Measurements from ENCODE around the gene TCOF1. TPM values are rescaled to one million over a fixed set of nuclear protein-coding genes. Genes with fewer than 3 reads are reported as not detected.

TCOF1 gene
- polyA plus RNA-seq, 1 donor (not counting 4 experiments of a cell fraction or from before 2014, with no cell fraction given) = 13.6 TPM

GRCh38 chr5:150401076-150401375 is 43.5 kb downstream of the TCOF1 start:
- dilution Hi-C loops (cut with MboI; ENCODE audit: extremely low pct_ligation_motif_present, low sequenced_read_pairs) = no loop called here
- no peak overlapping the region for H3K4me3 ChIP-seq (ENCODE audit: control insufficient read depth in 2 of 3, extremely low read depth in 1 of 3, insufficient read depth in 2 of 3, low read depth in 1 of 3, low read length in 3 of 3)
- TF ChIP-seq, protein P1, sequence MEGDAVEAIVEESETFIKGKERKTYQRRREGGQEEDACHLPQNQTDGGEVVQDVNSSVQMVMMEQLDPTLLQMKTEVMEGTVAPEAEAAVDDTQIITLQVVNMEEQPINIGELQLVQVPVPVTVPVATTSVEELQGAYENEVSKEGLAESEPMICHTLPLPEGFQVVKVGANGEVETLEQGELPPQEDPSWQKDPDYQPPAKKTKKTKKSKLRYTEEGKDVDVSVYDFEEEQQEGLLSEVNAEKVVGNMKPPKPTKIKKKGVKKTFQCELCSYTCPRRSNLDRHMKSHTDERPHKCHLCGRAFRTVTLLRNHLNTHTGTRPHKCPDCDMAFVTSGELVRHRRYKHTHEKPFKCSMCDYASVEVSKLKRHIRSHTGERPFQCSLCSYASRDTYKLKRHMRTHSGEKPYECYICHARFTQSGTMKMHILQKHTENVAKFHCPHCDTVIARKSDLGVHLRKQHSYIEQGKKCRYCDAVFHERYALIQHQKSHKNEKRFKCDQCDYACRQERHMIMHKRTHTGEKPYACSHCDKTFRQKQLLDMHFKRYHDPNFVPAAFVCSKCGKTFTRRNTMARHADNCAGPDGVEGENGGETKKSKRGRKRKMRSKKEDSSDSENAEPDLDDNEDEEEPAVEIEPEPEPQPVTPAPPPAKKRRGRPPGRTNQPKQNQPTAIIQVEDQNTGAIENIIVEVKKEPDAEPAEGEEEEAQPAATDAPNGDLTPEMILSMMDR (optimal IDR thresholded peaks at IDR 0.05 in 1 of 3, IDR thresholded peaks at IDR 0.05 in 1 of 3, conservative IDR thresholded peaks at IDR 0.05 in 1 of 3; ENCODE audit: extremely low read depth in 1 of 3, insufficient read depth in 2 of 3, low read length in 3 of 3) = no peak
- TF ChIP-seq EZH2 (IDR thresholded peaks at IDR 0.05; ENCODE audit: low read length) = no peak
- H3K79me2 ChIP-seq (ENCODE audit: control insufficient read depth, insufficient read depth, low read length) = no peaks in the 10 kb centered on the region
- H3K4me2 ChIP-seq (ENCODE audit: control insufficient read depth, extremely low read depth, insufficient read depth, low read depth, low read length) = no peak overlapping the region
- H4K20me1 ChIP-seq (ENCODE audit: control insufficient read depth, extremely low read depth, insufficient read depth, low read length) = no peaks in the 10 kb centered on the region
- FAIRE-seq (no peak), DNase-seq (ENCODE audit: low read depth, low spot score) (no peak)
- no peak overlapping the region for H3K27ac ChIP-seq (ENCODE audit: control insufficient read depth, insufficient read depth, low read length)
- no peaks in the 10 kb centered on the region for H3K27me3 ChIP-seq (ENCODE audit: control insufficient read depth, extremely low read depth, insufficient read depth, low read length)
- H3K4me1 ChIP-seq (ENCODE audit: control insufficient read depth, extremely low read depth, insufficient read depth, low read length) = no peaks in the 10 kb centered on the region
- peaks cover 22 to 36% of the 10 kb centered on the region in 2 experiments for H3K36me3 ChIP-seq (ENCODE audit: control insufficient read depth in 2 of 2, extremely low read depth in 1 of 2, insufficient read depth in 2 of 2, low read length in 2 of 2)
- no peak overlapping the region for H3K9ac ChIP-seq (ENCODE audit: control insufficient read depth, extremely low read depth, insufficient read depth, low read length)
- no peaks in the 10 kb centered on the region for H3K9me1 ChIP-seq (ENCODE audit: control insufficient read depth, extremely low read depth, insufficient read depth, low read length)
- no peaks in the 10 kb centered on the region for H3K9me3 ChIP-seq (ENCODE audit: control insufficient read depth, low read depth, low read length)
- no peak overlapping the region for H2AFZ ChIP-seq (ENCODE audit: control insufficient read depth, low read length)

DNA sequence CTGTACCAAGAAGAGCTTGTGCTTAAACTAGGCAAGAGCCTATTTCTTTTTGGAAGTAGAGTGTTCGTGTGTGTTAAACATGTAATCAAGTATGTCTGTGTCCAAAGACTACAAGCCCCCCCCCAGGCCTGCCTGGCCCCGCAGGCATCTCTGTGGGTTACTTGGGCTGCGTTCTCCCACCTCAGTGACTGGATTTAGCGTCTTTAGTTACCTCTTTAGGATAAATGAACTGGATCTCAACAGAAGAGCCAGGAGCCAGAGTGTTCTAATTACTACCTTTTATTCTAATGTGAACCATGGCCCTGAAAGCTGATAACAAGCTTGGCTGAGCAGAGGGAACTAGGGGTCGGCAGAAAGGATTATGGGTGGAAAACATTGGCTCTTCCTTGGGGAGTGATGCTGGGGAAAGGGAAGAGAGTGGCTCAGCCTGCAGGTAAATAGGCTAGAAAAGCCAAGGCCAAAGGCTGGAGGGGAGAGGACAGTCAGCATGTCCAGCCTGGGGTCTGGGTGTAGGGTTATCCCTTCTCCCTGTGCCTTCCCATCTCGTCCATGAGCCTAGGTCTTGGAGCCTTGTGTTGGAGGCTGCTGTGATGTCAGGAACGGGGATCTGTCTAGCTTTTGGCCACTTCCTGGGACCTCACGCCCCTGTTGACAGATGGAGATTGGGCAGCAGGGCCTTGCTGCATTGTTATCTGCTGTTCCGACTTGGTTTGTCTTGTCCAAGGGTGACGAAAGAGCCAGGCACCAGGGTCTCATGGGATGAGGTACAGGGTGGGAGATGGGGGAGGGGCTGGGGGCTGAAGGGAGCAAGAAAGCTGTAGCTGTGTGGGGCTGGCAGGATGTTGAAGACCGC is 44.1 kb downstream of the TCOF1 start:
- Histone ChIP-seq H3K36me3 (ENCODE audit: control insufficient read depth in 2 of 2, extremely low read depth in 1 of 2, insufficient read depth in 2 of 2, low read length in 2 of 2) (peaks cover 17 to 33% of the 10 kb centered on the region in 2 experiments), H3K4me1 (ENCODE audit: control insufficient read depth, extremely low read depth, insufficient read depth, low read length) (no peaks in the 10 kb centered on the region), H4K20me1 (ENCODE audit: control insufficient read depth, extremely low read depth, insufficient read depth, low read length) (no peaks in the 10 kb centered on the region), H3K9me1 (ENCODE audit: control insufficient read depth, extremely low read depth, insufficient read depth, low read length) (no peaks in the 10 kb centered on the region), H3K9ac (ENCODE audit: control insufficient read depth, extremely low read depth, insufficient read depth, low read length) (no peak overlapping the region), H3K9me3 (ENCODE audit: control insufficient read depth, low read depth, low read length) (no peaks in the 10 kb centered on the region), H3K27me3 (ENCODE audit: control insufficient read depth, extremely low read depth, insufficient read depth, low read length) (no peaks in the 10 kb centered on the region), H3K79me2 (ENCODE audit: control insufficient read depth, insufficient read depth, low read length) (no peaks in the 10 kb centered on the region), H3K27ac (ENCODE audit: control insufficient read depth, insufficient read depth, low read length) (no peak overlapping the region), H3K4me3 (ENCODE audit: control insufficient read depth in 2 of 3, extremely low read depth in 1 of 3, insufficient read depth in 2 of 3, low read depth in 1 of 3, low read length in 3 of 3) (no peak overlapping the region), H2AFZ (ENCODE audit: control insufficient read depth, low read length) (no peak overlapping the region), H3K4me2 (ENCODE audit: control insufficient read depth, extremely low read depth, insufficient read depth, low read depth, low read length) (no peak overlapping the region)
- dilution Hi-C loops (cut with MboI; ENCODE audit: extremely low pct_ligation_motif_present, low sequenced_read_pairs) = no loop called here
- no peak for FAIRE-seq
- TF ChIP-seq, protein P1 (optimal IDR thresholded peaks at IDR 0.05 in 1 of 3, IDR thresholded peaks at IDR 0.05 in 1 of 3, conservative IDR thresholded peaks at IDR 0.05 in 1 of 3; ENCODE audit: extremely low read depth in 1 of 3, insufficient read depth in 2 of 3, low read length in 3 of 3) = no peak
- no peak for TF ChIP-seq EZH2 (IDR thresholded peaks at IDR 0.05; ENCODE audit: low read length)
- no peak for DNase-seq (ENCODE audit: low read depth, low spot score)

Measured in keratinocyte (primary cell).